Activated CD8-positive, alpha-beta memory T cell treated with anti-CD3 and anti-CD28 coated beads, Interleukin-2, amount 50 U/mL, for 24 hours (primary cell): ENCODE data around the gene PPP1R12C.

Source experiments
- DNase-seq: peaks from one replicate; pipeline ENCODE4 v3.0.0-alpha.2; 2020; ENCODE audit errors: extremely low read depth

The PPP1R12C gene

DNA sequence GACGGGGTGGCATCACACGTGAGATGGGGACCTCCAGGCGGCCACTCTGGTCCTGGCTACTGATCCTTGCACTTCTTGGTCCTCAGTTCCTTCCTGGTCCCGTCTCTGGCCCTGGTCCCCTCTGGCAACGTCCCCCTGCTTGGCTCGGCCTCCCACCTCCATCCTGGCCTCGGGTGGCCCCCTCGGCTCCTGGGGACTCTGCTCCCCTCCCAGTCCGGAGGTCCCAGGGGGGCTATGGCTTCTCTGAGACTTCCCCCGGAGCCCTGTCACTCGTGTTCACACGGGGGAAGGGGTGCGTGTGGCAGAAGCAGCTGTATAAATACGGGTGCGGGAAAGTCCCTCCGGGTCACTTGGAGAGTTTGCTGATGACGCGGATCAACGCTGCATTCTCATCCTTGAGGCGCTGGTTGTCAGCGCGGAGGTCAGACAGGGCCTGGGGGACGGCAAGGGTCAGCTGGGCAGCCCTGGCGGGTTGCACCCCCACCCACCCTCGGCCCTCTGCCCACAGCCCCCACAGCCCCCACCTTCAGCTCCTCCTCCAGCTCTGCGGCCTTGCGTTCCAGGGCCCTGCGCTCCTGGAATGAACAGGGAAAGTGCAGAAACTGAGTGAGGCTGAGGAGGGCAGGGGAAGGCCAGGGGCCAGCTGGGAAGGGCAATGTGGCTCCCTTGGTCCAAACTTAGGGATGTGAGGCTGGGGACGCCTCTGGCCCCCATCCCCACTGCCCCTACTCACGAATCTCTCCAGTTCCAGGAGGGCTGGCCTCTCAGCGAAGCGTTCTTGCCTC is 26.1 kb downstream of the PPP1R12C start:
- DNase-seq: no peak

DNA sequence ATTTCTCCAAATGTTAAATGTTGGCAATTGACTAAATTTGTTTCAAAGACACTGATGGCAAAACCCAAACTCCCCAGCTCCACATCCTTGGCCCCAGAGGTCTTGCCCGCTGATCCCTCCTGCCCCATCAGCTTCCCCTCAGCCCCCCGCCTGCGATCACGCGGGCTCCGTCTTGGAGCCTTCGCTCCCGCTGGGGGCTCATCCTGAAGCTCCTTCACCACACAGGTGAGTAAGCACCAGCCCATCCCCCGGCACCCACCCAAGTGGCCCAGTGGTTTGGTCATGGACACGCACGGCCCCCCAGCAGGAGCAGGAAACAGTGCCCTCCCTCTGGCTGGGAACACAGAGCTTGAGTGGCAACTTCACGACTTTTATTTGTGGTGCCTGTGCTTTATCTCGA is 26.9 kb downstream of the PPP1R12C start:
- DNase-seq: no peak

- DNase-seq: no peak
These were observed 28.0 kb downstream of the PPP1R12C start for GRCh38 chr19:55089342-55089944.

GRCh38 chr19:55088543-55089341 is 28.7 kb downstream of the PPP1R12C start:
- peak; percentile 44 for DNase-seq

GRCh38 chr19:55088021-55088451 is 29.4 kb downstream of the PPP1R12C start:
- DNase-seq: no peak

GRCh38 chr19:55087542-55087901 is 29.9 kb downstream of the PPP1R12C start:
- DNase-seq: no peak

DNA sequence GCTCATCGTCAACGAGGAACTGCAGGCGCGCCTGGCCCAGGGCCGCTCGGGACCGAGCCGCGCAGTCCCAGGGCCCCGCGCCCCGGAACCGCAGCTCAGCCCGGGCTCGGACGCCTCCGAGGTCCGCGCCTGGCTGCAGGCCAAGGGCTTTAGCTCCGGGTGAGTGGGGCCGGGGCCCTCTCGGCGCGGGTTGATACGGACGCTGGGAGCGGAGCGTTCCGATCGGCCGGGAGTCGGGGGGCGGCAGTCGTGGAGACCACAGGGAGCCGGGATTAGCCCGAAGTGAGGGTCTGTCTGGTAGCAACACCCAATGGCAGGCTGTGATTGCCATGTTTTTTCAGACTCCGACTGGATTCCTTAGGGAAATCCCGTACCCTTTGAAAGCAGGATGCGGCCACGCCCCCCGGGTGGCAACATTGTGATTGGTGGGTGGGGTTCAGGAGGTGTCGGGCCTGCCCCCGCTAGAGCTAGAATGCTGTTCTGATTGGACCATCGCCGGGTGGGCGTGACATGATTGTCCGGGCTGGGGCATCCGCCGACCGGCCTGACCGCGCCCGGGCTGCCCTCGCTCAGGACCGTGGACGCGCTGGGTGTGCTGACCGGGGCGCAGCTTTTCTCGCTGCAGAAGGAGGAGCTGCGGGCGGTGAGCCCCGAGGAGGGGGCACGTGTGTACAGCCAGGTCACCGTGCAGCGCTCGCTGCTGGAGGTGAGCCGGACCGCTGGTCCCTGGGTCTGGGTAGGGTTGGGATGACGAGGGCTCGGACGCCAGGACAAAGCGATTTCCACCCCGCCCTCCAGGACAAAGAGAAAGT is 30.5 kb downstream of the PPP1R12C start:
- peak; percentile 21 for DNase-seq

DNA sequence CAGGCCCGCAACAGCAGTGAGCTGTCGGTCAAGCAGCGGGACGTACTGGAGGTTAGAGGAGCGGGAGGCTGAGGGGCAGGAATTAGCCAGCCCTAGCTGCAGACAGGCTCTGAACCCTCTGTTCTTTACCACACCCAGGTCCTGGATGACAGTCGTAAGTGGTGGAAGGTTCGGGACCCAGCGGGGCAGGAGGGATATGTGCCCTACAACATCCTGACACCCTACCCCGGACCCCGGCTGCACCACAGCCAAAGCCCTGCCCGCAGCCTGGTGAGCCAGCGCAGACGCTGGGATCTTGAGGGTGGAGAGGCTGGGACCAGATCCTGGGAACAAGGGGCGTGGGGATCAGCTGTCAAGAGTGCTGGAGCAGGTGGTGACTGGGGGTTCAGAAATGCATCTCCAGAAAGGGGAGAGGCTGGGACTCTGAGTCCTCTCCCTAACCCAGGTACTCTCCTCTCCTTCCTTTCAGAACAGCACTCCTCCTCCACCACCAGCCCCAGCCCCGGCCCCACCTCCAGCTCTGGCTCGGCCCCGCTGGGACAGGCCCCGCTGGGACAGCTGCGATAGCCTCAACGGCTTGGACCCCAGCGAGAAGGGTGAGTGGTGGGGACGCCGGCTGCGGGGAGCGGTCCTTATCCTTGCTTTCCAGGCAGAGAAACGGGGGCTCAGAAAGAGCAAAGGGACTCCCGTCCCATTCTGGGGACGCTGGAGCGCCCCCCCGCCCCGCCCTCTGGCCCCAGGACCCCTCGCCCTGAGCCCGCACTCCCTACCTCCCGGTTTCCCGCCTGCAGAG is 31.3 kb downstream of the PPP1R12C start:
- DNase-seq: no peak

GRCh38 chr19:55084416-55084815 is 33.0 kb downstream of the PPP1R12C start:
- no peak for DNase-seq

DNA sequence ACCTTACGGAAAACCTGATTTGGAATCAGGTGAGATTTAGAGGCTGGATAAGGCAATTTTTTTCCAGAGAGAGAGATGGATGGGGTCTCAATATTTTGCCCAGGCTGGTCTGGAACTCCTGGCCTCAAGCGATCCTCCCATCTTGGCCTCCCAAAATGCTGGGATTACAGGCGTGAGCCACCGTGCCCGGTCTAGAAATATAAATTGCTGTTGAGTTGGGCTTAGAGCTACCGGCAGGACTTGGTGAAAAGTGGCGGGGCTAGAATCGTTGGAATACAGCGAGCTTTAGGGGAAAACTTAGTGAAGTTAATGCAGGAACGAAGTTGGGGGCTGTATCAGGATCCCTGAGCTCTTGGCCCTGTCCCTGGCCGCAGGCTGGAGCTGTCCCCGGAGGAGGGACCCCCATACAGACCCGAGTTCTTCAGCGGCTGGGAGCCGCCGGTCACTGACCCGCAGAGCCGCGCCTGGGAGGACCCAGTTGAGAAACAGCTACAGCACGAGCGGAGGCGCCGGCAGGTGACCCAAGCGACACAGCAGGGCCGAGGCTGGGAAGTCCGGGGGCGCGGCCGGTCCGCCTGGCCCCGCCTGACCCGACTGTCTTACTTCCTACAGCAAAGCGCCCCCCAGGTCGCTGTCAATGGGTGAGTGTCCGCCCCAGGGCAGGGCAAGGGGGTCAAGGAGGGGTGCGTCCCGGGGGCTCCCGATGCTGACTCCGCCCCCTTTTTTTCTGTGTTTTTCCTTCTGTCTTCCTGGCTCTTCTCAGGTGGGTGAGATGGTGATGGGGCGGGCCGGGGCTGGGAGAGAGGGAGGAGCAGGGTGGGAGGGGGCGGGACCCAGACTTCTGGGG is 34.2 kb downstream of the PPP1R12C start:
- no peak for DNase-seq

DNA sequence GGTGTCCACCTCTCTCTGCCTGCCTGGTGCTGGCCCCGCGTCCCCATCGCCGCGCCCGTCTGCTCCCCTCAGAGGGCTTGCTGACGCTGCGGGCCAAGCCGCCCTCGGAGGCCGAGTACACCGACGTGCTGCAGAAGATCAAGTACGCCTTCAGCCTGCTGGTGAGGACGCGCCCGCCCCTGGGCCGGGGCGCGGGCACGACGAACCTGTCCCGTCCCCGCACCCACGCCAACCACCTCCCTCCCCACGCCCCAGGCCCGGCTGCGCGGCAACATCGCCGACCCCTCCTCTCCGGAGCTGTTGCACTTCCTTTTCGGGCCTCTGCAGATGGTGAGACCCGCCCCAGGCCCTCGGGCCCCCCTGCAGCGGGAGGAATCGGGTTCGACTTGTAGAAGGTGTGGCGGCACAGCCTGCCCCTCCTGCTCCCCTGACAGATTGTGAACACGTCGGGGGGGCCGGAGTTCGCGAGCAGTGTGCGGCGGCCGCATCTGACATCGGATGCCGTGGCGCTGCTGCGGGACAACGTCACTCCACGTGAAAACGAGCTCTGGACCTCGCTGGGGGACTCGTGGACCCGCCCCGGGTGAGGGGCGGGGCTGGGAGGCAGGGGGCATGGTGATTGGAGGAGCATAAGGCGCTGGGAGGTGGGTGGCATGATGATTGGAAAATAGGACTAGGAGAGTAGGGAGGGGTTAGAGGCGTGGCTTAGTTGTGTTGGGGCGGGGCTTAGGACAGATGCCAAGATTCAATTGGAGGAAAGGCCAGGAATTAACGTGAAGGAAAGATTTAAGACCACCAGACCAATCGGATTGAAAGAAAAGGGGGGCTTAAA is 35.2 kb downstream of the PPP1R12C start:
- peak; percentile 6 for DNase-seq

DNA sequence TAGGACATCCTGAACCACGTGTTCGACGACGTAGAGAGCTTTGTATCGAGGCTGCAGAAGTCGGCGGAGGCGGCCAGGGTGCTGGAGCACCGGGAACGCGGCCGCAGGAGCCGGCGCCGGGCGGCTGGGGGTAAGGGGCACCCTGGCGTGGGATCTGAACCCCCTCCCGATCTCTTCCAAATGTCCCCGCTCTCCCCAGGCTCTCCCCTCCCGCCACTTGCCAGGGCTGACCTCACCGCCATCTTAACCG is 35.7 kb downstream of the PPP1R12C start:
- DNase-seq: no peak

- peak; percentile 74 for DNase-seq
These were observed 36.3 kb downstream of the PPP1R12C start for GRCh38 chr19:55080968-55081769.

DNA sequence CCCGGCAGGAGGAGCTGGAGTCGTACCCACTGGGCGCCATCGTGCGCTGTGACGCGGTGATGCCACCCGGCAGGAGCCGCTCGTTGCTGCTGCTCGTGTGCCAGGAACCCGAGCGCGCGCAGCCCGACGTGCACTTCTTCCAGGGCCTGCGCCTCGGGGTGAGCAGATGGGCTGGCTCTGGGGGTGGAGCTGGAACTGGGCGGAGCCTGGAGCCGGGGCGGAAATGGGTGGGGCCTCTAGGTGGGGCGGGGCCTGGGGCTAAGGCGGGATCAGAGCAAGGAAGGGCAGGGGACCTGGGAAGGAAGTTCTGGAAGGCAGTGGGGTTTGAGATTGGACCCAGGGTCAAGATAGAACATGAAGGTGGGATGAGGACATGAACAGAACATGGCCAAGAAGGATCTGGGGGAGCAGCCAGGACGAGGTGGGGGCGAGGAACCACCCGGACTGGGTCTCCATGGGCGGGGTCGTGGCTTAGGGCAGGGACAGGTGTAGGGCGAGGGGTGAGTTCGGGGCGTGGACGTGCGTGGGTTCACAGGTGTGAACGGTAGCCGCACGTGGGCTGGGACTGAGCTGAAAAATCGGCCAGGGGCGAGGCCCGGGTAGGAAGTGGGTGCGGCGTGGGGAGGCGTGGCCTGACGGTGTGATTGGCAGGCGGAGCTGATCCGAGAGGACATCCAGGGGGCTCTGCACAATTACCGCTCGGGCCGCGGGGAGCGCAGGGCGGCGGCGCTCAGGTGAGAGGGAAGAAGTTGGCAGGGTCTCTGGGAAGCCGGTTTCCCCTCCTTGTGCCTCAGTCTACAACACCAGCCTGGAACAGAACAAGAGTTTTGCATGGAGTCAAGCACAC is 37.1 kb downstream of the PPP1R12C start:
- DNase-seq: peak; percentile 25

DNA sequence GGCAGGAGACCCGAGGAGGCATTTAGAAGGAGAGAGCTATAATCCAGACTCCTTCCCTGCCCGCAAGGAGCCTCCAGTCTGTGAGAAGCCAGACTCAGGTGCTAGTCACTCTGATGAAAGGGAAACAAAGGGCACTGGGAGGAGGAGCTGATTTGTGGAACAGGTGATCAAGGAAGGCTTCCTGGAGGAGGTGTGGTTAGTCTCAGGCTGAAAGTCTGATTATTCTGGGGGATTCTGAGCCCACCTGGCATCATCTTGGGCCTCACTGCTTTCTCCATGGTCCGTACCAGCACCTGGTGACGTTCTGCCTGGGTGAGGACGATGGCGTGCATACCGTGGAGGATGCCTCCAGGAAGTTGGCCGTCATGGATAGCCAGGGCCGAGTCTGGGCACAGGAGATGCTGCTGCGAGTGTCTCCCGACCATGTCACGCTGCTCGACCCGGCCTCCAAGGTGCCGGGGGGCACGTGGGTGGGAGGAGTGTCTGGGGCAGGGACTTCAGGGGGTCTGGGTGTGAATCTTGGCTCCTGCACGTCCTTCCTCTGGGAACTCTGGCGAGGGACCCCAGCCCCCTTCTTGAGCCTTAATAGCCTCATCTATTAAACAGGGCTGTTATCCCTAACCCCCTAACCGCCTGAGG is 37.9 kb downstream of the PPP1R12C start:
- no peak for DNase-seq

DNA sequence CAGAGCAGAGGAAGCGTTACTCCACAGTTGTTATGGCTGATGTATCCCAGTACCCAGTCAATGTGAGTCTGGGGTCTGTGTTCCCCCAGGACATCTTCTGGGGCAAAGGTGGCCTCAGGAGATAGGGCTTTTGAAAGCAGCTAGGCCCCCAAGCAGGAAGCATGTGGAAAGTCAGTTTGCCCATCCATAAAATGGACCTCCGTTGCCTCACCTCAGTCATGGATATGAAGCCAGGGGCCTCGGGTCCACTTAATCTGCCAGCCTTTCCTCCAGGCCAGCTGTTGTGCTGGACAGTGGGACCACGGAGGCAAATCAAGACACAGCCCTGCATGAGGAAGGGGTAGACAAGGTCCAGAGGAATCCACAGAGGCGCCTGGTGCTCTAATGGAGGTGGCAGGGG is 38.4 kb downstream of the PPP1R12C start:
- DNase-seq: no peak

DNA sequence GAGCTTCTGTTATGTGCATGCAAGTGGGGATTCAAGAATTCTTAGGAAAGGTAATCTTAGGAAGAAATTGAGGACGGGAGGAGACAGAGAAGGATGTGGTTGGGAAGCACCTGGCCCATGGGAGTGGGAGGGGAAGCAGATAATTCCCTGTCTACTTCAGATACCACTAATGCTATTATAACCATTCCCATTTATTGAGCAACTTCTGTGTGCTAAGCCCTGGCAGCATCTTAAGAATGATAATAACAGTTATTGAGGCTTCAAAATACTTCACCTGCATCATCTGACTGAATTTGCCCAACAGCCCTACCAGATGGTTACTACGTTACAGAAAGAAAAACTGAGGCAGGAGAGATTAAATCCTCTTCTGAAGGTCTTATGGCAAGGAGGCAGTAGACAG is 40.3 kb downstream of the PPP1R12C start:
- no peak for DNase-seq
